Thoracic aorta (tissue), 2 donors: ENCODE results near the gene C3orf33. TPM values are rescaled to one million over a fixed set of nuclear protein-coding genes. Genes with fewer than 3 reads are reported as not detected.

Source experiments
- ATAC-seq: fragments of 150-250 bp; one replicate; pipeline ENCODE4 v1.8.0; 2017; ENCODE audit warnings: low read depth; ENCODE audit not compliant: insufficient number of reproducible peaks, low FRiP score
- DNase-seq: peaks from one replicate; pipeline ENCODE4 v3.0.0-alpha.2; 2020; ENCODE audit warnings: low spot score
- H3K27ac ChIP-seq, 2 donors: fragments of 200-600 bp; sonication (generic); 1 replicate in 1 of 2; 2 replicates in 1 of 2; pipeline ENCODE4 v1.5.1; 2016; ENCODE audit warnings: mild to moderate bottlenecking in 2 of 2, moderate library complexity in 2 of 2
- H3K27me3 ChIP-seq: fragments of 200-600 bp; sonication (generic); replicated peaks from 2 replicates; pipeline ENCODE4 v1.6.0; 2016; ENCODE audit warnings: mild to moderate bottlenecking; ENCODE audit not compliant: insufficient read depth
- H3K36me3 ChIP-seq: fragments of 200-600 bp; sonication (generic); one replicate; pipeline ENCODE4 v1.5.1; 2016
- H3K4me1 ChIP-seq, 2 donors: fragments of 200-600 bp; sonication (generic); 1 replicate in 1 of 2; 2 replicates in 1 of 2; pipeline versions ENCODE4 v1.5.1 to v1.6.0; 2016; ENCODE audit warnings: low read depth in 2 of 2, mild to moderate bottlenecking in 1 of 2; ENCODE audit not compliant: control insufficient read depth in 1 of 2
- H3K4me3 ChIP-seq: fragments of 200-600 bp; sonication (generic); 2 replicates; pipeline ENCODE4 v1.5.1; 2016; ENCODE audit warnings: mild to moderate bottlenecking
- H3K9me3 ChIP-seq: fragments of 200-600 bp; sonication (generic); 2 replicates; pipeline ENCODE4 v1.5.1; 2016
- total RNA-seq, 2 donors: library from RNA; depleted of rRNA; stranded (reverse); fragments of >200 nt; gene quantifications; one replicate each; pipeline versions ENCODE4 v1.1.0 to v1.2.3, GENCODE V29; 2016
- TF ChIP-seq, protein P1 (sequence below): fragments of 200-600 bp; sonication (generic); IDR thresholded peaks from one replicate; pipeline ENCODE4 v1.5.1; 2019; ENCODE audit warnings: antibody characterized with exemption

C3orf33 gene
- total RNA-seq, 2 donors from 2014 or later: 0.92 to 1.5 TPM

DNA sequence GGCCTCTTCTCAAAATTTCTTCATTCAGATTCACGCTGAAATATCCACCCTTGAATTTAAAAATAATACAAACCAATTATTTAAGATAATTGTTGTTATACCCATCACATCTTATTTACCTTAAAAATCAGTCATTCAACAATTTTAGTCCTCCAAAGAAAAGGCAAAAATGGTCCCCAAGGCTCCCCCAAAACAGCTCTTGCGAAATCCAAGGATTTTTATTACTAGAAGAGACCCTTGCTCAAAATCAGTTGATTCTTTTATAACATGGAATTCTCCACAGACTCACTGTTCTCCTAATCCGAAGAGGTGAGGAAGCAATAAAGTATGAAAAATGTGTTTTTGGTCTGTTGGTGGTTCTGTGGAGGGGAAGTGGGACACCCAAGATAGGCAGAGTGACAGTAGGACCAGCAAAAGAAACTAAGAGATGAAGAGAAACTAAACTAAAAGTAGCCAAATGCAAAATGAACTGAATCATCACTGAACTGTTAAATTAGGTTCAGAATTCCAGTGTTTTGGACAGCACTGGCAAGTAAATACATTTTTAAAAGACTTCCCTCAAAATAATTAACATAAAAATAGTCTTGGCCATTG lies 42.1 kb downstream of the C3orf33 start:
- no peak for ATAC-seq
- no peaks in the 10 kb centered on the region for H3K36me3 ChIP-seq
- H3K4me3 ChIP-seq: no peak overlapping the region
- no peaks in the 10 kb centered on the region for H3K4me1 ChIP-seq
- H3K27ac ChIP-seq: no peak overlapping the region
- no peaks in the 10 kb centered on the region for H3K27me3 ChIP-seq
- DNase-seq: no peak
- H3K9me3 ChIP-seq: no peaks in the 10 kb centered on the region
- TF ChIP-seq, protein P1, sequence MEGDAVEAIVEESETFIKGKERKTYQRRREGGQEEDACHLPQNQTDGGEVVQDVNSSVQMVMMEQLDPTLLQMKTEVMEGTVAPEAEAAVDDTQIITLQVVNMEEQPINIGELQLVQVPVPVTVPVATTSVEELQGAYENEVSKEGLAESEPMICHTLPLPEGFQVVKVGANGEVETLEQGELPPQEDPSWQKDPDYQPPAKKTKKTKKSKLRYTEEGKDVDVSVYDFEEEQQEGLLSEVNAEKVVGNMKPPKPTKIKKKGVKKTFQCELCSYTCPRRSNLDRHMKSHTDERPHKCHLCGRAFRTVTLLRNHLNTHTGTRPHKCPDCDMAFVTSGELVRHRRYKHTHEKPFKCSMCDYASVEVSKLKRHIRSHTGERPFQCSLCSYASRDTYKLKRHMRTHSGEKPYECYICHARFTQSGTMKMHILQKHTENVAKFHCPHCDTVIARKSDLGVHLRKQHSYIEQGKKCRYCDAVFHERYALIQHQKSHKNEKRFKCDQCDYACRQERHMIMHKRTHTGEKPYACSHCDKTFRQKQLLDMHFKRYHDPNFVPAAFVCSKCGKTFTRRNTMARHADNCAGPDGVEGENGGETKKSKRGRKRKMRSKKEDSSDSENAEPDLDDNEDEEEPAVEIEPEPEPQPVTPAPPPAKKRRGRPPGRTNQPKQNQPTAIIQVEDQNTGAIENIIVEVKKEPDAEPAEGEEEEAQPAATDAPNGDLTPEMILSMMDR: no peak

DNA sequence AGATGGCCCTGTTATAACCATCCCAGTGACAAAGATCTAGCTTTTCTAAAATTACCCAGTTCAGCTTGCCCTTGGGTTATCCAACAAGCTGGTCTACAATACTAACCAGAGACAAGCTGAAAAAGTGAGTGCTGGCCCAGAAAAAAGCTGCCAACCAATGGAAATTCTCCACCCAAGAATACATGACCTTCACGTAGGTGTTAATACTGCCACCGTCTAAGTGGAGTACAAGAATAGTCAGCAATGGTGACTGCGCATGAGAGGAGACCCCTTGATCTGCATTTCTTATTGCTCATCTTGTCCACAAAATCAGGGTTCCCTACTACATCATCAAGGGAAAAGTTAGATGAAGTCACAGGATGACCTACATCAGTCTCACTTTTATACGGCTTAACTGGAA lies 45.4 kb downstream of the C3orf33 start:
- Histone ChIP-seq H3K36me3 (no peaks in the 10 kb centered on the region), H3K9me3 (no peaks in the 10 kb centered on the region), H3K4me3 (no peak overlapping the region), H3K4me1 (no peaks in the 10 kb centered on the region), H3K27me3 (no peaks in the 10 kb centered on the region), H3K27ac (no peak overlapping the region)
- TF ChIP-seq, protein P1: no peak
- DNase-seq (no peak), ATAC-seq (no peak)

DNA sequence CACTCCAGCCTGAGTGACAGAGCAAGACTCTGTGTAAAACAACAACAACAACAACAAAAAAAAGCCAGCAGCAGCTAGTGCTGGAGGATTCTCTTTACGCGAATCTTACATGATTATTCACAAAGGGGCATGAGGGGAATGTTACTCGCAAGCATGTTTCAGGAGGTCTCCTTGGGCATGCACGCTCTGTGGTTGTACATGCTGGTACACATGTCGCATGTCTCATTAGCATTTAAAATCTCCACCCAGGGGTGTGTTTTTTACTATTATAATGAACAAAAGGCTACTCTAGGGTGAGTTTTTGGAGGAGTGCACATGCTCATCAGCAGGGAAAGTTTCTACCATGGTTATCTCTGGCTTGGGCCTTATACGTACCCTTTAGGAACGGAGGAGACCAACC lies 48.5 kb downstream of the C3orf33 start:
- Histone ChIP-seq H3K27me3 (no peaks in the 10 kb centered on the region), H3K4me3 (no peak overlapping the region), H3K36me3 (no peaks in the 10 kb centered on the region), H3K4me1 (no peaks in the 10 kb centered on the region), H3K27ac (no peak overlapping the region), H3K9me3 (no peaks in the 10 kb centered on the region)
- TF ChIP-seq, protein P1: no peak
- ATAC-seq (no peak), DNase-seq (no peak)

DNA sequence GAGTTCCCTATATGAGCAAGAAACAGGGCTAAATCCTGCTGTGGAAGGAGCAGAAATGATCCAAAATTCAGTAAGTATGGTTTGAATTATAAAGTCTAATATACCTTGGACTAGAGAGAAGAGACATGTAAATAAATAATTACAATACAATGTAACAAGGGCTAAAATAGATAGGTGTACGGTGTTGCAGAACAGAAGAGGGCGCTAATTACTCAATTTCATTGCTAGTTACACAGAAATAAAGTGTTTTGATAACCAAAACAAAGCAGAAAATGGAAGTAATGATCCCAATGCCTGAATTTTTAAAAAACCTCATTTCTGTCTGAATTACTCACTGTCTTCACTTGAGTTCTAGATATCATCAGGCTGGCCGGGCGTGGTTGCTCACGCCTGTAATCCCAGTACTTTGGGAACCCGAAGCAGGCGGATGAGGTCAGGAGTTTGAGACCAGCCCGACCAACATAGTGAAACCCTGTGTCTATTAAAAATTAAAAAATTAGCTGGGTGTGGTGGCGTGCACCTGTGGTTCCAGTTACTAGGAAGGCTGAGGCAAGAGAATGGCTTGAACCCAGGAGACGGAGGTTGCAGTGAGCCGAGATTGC lies 52.9 kb downstream of the C3orf33 start:
- Histone ChIP-seq H3K4me3 (no peak overlapping the region), H3K27ac (no peak overlapping the region), H3K36me3 (no peaks in the 10 kb centered on the region), H3K4me1 (no peaks in the 10 kb centered on the region), H3K27me3 (no peaks in the 10 kb centered on the region), H3K9me3 (no peaks in the 10 kb centered on the region)
- DNase-seq (no peak), ATAC-seq (no peak)
- TF ChIP-seq, protein P1: no peak

DNA sequence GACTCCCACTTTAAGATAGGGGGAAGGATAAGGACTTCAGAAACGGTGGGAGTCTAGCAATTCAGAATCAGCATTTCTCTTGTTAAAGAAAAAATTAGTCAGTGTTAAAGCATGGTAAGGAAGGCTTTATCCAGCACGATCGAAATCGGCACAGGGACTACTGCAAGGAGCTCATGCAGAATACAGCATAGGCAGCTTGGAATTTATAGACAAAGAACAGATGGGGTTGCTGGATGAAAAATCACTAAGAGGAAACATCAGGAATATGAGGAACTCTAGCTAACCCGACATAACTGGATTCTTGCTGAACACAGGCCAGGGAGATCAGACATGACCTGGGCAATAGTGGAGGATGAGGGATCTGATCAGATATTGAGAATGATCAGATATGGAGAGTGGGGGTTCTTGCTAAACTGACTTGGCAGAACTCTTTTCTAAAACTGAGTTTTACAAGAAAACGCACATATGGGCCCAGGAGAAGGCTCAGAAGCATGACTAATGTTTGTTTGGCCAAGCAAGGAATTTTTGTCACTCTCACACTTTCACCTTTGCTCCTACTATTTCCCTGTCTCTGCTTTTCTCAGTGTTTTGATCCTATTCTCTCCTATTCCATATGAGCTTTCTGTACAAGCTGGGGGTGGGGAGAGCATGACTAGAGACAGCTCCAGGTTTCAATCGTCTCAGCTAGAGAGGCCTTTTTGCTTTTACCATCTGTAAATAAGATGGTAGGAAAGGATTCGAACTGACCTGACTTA lies 57.3 kb downstream of the C3orf33 start:
- no peak overlapping the region for H3K4me3 ChIP-seq
- H3K27me3 ChIP-seq: no peaks in the 10 kb centered on the region
- ATAC-seq (no peak), DNase-seq (no peak)
- no peaks in the 10 kb centered on the region for H3K36me3 ChIP-seq
- TF ChIP-seq, protein P1: no peak
- no peaks in the 10 kb centered on the region for H3K9me3 ChIP-seq
- H3K27ac ChIP-seq: no peak overlapping the region
- peaks cover 4 to 10% of the 10 kb centered on the region in 2 donors for H3K4me1 ChIP-seq
